ENCODE data around the gene MAFF. TPM values are rescaled to one million over a fixed set of nuclear protein-coding genes. Genes with fewer than 3 reads are reported as not detected.

Gene MAFF
- total RNA-seq, 2 experiments from 2014 or later = 25.6 to 27.3 TPM

DNA sequence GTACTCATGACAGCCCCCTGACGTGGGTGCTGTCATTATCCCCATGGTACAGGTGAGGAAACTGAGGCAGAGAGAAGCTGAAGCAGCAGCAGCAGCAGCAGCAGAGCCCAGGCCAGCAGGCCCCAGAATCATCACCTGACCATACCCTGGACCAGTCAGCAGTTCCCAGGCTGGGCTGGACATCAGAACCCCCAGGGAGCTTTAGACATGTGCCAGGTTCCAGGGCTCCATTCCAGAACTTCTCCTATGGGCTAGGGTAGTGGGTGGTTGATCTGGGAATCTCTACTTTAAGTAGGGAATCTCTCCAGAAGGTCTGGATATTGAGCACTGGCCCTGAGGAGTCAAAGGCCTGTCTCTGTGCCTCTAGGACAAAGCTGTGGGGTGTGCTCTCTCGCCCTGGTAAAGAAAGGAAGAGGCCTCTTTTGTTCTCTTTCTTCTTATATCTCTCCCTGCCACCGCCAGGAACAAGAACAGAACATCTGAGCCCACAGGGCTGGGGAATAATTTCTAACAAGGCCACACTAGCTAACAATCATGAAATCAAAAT is 26.6 kb downstream of the MAFF start:
- no peak for ATAC-seq (ENCODE audit: poor library complexity)
- Histone ChIP-seq H3K27me3 (ENCODE audit: control insufficient read depth in 1 of 2, insufficient read depth in 2 of 2, low read length in 2 of 2) (no peaks in the 10 kb centered on the region), H3K4me3 (ENCODE audit: low read length) (no peak overlapping the region), H3K4me1 (ENCODE audit: insufficient read depth, low read length) (peaks cover 26% of the 10 kb centered on the region), H3K9me3 (ENCODE audit: control insufficient read depth in 1 of 2, insufficient read depth in 1 of 2, low read length in 2 of 2) (no peaks in the 10 kb centered on the region), H3K36me3 (ENCODE audit: insufficient read depth, low read length) (peaks cover 67% of the 10 kb centered on the region), H3K27ac (ENCODE audit: low read depth in 1 of 2, low read length in 2 of 2) (no peak overlapping the region)
- TF ChIP-seq, protein P1, sequence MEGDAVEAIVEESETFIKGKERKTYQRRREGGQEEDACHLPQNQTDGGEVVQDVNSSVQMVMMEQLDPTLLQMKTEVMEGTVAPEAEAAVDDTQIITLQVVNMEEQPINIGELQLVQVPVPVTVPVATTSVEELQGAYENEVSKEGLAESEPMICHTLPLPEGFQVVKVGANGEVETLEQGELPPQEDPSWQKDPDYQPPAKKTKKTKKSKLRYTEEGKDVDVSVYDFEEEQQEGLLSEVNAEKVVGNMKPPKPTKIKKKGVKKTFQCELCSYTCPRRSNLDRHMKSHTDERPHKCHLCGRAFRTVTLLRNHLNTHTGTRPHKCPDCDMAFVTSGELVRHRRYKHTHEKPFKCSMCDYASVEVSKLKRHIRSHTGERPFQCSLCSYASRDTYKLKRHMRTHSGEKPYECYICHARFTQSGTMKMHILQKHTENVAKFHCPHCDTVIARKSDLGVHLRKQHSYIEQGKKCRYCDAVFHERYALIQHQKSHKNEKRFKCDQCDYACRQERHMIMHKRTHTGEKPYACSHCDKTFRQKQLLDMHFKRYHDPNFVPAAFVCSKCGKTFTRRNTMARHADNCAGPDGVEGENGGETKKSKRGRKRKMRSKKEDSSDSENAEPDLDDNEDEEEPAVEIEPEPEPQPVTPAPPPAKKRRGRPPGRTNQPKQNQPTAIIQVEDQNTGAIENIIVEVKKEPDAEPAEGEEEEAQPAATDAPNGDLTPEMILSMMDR (IDR thresholded peaks at IDR 0.05) = no peak
- intact Hi-C loops (cut with DNase I, micrococcal nuclease) = no loop called here
- no peak for DNase-seq
- Mint-ChIP-seq H3K4me3 (no peak overlapping the region), H3K4me1 (ENCODE audit: low read depth) (peaks cover 5% of the 10 kb centered on the region), H3K27ac (peak overlapping the region; percentile 58), H3K9me3 (no peaks in the 10 kb centered on the region), H3K27me3 (no peaks in the 10 kb centered on the region), H3K36me3 (ENCODE audit: low read depth) (peaks cover 58% of the 10 kb centered on the region)
- ChIA-PET POLR2A (interaction anchor here (1.0 to 1.9 kb wide), 2 partner anchors 14 to 176 kb away, joined by 3 to 6 read pairs; no protein-coding TSS in a partner anchor), CTCF (interaction anchor here (1.7 kb wide), 1 partner anchor 85 kb away, joined by 3 read pairs; no protein-coding TSS in a partner anchor)

DNA sequence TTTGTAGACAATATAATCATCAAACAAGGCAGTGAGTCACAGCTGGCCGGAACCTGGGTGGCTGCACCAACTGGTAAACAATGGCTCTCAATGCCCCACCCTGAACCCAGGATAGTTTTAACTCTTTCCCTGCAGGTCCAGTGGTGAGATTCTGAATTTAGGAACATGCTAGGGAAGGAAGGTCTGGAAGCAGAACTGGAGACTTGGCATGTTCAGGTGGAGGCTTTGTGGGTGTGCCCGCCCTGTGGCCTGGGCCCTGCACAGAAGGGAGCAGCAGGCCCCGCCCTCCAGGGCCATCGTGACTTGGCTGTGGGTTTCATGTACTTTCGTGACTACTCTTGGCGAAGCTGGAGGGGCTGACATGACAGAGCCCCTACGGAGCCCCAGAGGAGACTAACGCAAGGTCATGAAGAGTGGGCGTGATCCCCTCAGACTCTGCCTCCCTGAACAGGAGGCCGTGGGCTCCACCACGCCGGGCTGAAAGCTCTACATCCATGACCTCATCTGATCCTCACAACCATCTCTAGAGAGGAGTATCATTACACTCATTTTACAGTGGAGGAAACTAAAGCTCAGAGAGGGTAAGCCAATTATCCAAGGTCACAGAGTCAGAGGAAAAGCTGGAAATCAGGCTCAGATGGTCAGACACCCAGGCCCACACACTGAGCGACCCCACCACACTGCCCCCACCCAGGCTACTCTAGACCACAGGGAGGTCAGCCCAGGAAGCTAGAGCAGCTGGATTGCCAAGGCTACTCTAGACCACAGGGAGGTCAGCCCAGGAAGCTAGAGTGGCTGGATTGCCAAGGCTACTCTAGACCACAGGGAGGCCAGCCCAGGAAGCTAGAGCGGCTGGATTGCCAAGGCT is 27.3 kb downstream of the MAFF start:
- no peaks in the 10 kb centered on the region for H3K27me3 Mint-ChIP-seq
- ATAC-seq (ENCODE audit: poor library complexity) = peak; percentile 53
- peak overlapping the region; percentile 58 for H3K27ac Mint-ChIP-seq
- POLR2A ChIA-PET = interaction anchor here (1.0 to 1.9 kb wide), 2 partner anchors 14 to 177 kb away, joined by 3 to 6 read pairs; no protein-coding TSS in a partner anchor
- Histone ChIP-seq H3K27me3 (ENCODE audit: control insufficient read depth in 1 of 2, insufficient read depth in 2 of 2, low read length in 2 of 2) (no peaks in the 10 kb centered on the region), H3K4me1 (ENCODE audit: insufficient read depth, low read length) (peaks cover 26% of the 10 kb centered on the region), H3K4me3 (ENCODE audit: low read length) (no peak overlapping the region), H3K27ac (ENCODE audit: low read depth in 1 of 2, low read length in 2 of 2) (peak overlapping the region in 1 of 2 donors; percentile 22), H3K36me3 (ENCODE audit: insufficient read depth, low read length) (peaks cover 69% of the 10 kb centered on the region), H3K9me3 (ENCODE audit: control insufficient read depth in 1 of 2, insufficient read depth in 1 of 2, low read length in 2 of 2) (no peaks in the 10 kb centered on the region)
- peak in 1 of 14 experiments; percentile 32 for DNase-seq
- H3K4me3 Mint-ChIP-seq = no peak overlapping the region
- intact Hi-C loops (cut with DNase I, micrococcal nuclease) = no loop called here
- CTCF ChIA-PET = interaction anchor here (1.4 to 1.7 kb wide), 2 partner anchors 86 to 177 kb away, joined by 3 to 9 read pairs; no protein-coding TSS in a partner anchor
- peaks cover 5% of the 10 kb centered on the region for H3K4me1 Mint-ChIP-seq (ENCODE audit: low read depth)
- H3K36me3 Mint-ChIP-seq (ENCODE audit: low read depth) = peaks cover 58% of the 10 kb centered on the region
- H3K9me3 Mint-ChIP-seq = no peaks in the 10 kb centered on the region
- TF ChIP-seq, protein P1 (IDR thresholded peaks at IDR 0.05) = no peak

DNA sequence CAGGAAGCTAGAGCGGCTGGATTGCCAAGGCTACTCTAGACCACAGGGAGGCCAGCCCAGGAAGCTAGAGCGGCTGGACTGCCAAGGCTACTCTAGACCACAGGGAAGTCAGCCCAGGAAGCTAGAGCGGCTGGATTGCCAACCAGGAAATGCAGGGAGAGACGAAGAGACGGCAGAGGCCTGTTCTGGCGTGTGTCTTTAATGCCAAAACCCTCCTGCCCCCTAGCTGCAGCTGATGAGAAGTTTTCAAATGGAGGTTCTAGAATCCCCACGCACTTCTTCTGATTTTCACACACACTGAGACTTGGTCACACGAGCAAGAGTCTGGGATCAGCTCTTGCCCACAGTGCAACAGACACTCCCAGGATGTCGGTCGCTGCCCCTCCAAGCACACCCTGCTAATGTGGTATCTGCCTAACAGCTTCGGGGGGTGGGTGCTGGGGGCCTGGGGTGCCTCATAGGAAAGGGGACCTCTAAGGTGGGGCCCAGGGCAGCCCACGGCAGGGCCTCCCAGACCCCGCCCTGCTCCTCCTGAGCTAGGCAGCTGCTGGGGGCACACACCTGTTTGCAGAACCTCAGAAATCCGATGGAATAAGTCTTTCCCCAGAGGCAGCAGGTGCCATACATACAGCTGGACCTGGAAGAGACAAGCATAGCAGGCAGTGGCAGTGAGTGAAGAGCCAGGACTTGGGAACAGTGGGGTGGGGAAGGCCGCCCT is 28.5 kb downstream of the MAFF start:
- ChIA-PET POLR2A (interaction anchor here (0.6 to 1.9 kb wide), 2 partner anchors 15 to 29 kb away, joined by 3 to 6 read pairs; no protein-coding TSS in a partner anchor), CTCF (interaction anchor here (1.4 kb wide), 1 partner anchor 178 kb away, joined by 9 read pairs; no protein-coding TSS in a partner anchor)
- TF ChIP-seq, protein P1 (IDR thresholded peaks at IDR 0.05) = peak; percentile 15
- Mint-ChIP-seq H3K27me3 (no peaks in the 10 kb centered on the region), H3K36me3 (ENCODE audit: low read depth) (peaks cover 63% of the 10 kb centered on the region), H3K27ac (peak overlapping the region; percentile 30), H3K9me3 (no peaks in the 10 kb centered on the region), H3K4me3 (no peak overlapping the region), H3K4me1 (ENCODE audit: low read depth) (peaks cover 5% of the 10 kb centered on the region)
- Histone ChIP-seq H3K36me3 (ENCODE audit: insufficient read depth, low read length) (peaks cover 71% of the 10 kb centered on the region), H3K27me3 (ENCODE audit: control insufficient read depth in 1 of 2, insufficient read depth in 2 of 2, low read length in 2 of 2) (no peaks in the 10 kb centered on the region), H3K4me1 (ENCODE audit: insufficient read depth, low read length) (peaks cover 26% of the 10 kb centered on the region), H3K4me3 (ENCODE audit: low read length) (no peak overlapping the region), H3K27ac (ENCODE audit: low read depth in 1 of 2, low read length in 2 of 2) (no peak overlapping the region), H3K9me3 (ENCODE audit: control insufficient read depth in 1 of 2, insufficient read depth in 1 of 2, low read length in 2 of 2) (no peaks in the 10 kb centered on the region)
- DNase-seq = peak in 12 of 14 experiments; percentile 13 to 70 (median 30)
- intact Hi-C loops (cut with DNase I, micrococcal nuclease) = loop anchor here (1.0 to 5.0 kb wide), 3 partner anchors 113 to 178 kb away; no protein-coding TSS in a partner anchor
- ATAC-seq (ENCODE audit: poor library complexity) = peak; percentile 45
